ENCODE results near the gene AHCTF1.

AHCTF1 gene

GRCh38 chr1:246925997-246926626 is 5.6 kb downstream of the AHCTF1 start:
- Histone ChIP-seq H2AFZ (ENCODE audit: low read depth) (no peak overlapping the region), H3K4me1 (ENCODE audit: low read depth, poor library complexity, severe bottlenecking) (peaks cover 25% of the 10 kb centered on the region), H3K79me2 (ENCODE audit: insufficient read depth, low read depth) (peaks cover 100% of the 10 kb centered on the region), H3K36me3 (ENCODE audit: insufficient read depth) (peaks cover 8% of the 10 kb centered on the region), H3K27ac (no peak overlapping the region), H4K20me1 (ENCODE audit: insufficient read depth) (no peaks in the 10 kb centered on the region), H3K4me2 (no peak overlapping the region), H3K9ac (no peak overlapping the region), H3K27me3 (ENCODE audit: insufficient read depth, low read depth) (no peaks in the 10 kb centered on the region), H3K4me3 (IDR thresholded peaks at IDR 0.05; ENCODE audit: insufficient read depth, low read depth, low read length) (no peak overlapping the region)
- TF ChIP-seq CTCF (conservative IDR thresholded peaks at IDR 0.05; ENCODE audit: low read depth, low read length) = no peak

GRCh38 chr1:246923900-246924299 is 7.8 kb downstream of the AHCTF1 start:
- H3K79me2 ChIP-seq (ENCODE audit: insufficient read depth, low read depth) = peaks cover 100% of the 10 kb centered on the region
- no peak overlapping the region for H3K4me3 ChIP-seq (IDR thresholded peaks at IDR 0.05; ENCODE audit: insufficient read depth, low read depth, low read length)
- H3K27ac ChIP-seq = no peak overlapping the region
- H4K20me1 ChIP-seq (ENCODE audit: insufficient read depth) = peaks cover 8% of the 10 kb centered on the region
- H3K9ac ChIP-seq = no peak overlapping the region
- H3K4me2 ChIP-seq = no peak overlapping the region
- H3K36me3 ChIP-seq (ENCODE audit: insufficient read depth) = peaks cover 6% of the 10 kb centered on the region
- no peak overlapping the region for H2AFZ ChIP-seq (ENCODE audit: low read depth)
- TF ChIP-seq CTCF (conservative IDR thresholded peaks at IDR 0.05; ENCODE audit: low read depth, low read length) = no peak
- H3K27me3 ChIP-seq (ENCODE audit: insufficient read depth, low read depth) = no peaks in the 10 kb centered on the region
- peaks cover 13% of the 10 kb centered on the region for H3K4me1 ChIP-seq (ENCODE audit: low read depth, poor library complexity, severe bottlenecking)

- TF ChIP-seq CTCF (conservative IDR thresholded peaks at IDR 0.05; ENCODE audit: low read depth, low read length) = no peak
- peaks cover 3% of the 10 kb centered on the region for H3K36me3 ChIP-seq (ENCODE audit: insufficient read depth)
- H3K9ac ChIP-seq = no peak overlapping the region
- no peaks in the 10 kb centered on the region for H3K27me3 ChIP-seq (ENCODE audit: insufficient read depth, low read depth)
- no peak overlapping the region for H2AFZ ChIP-seq (ENCODE audit: low read depth)
- H3K4me2 ChIP-seq = no peak overlapping the region
- H3K4me3 ChIP-seq (IDR thresholded peaks at IDR 0.05; ENCODE audit: insufficient read depth, low read depth, low read length) = no peak overlapping the region
- H3K4me1 ChIP-seq (ENCODE audit: low read depth, poor library complexity, severe bottlenecking) = peaks cover 13% of the 10 kb centered on the region
- peaks cover 100% of the 10 kb centered on the region for H3K79me2 ChIP-seq (ENCODE audit: insufficient read depth, low read depth)
- H3K27ac ChIP-seq = no peak overlapping the region
- H4K20me1 ChIP-seq (ENCODE audit: insufficient read depth) = peaks cover 12% of the 10 kb centered on the region
Observed at GRCh38 chr1:246923482-246923881, 8.3 kb downstream of the AHCTF1 start.

GRCh38 chr1:246921481-246921880 is 10.3 kb downstream of the AHCTF1 start:
- Histone ChIP-seq H3K4me3 (IDR thresholded peaks at IDR 0.05; ENCODE audit: insufficient read depth, low read depth, low read length) (no peak overlapping the region), H3K4me2 (no peak overlapping the region), H4K20me1 (ENCODE audit: insufficient read depth) (peaks cover 20% of the 10 kb centered on the region), H3K27ac (no peak overlapping the region), H3K9ac (no peak overlapping the region), H3K36me3 (ENCODE audit: insufficient read depth) (peaks cover 16% of the 10 kb centered on the region), H2AFZ (ENCODE audit: low read depth) (no peak overlapping the region), H3K79me2 (ENCODE audit: insufficient read depth, low read depth) (peaks cover 92% of the 10 kb centered on the region), H3K4me1 (ENCODE audit: low read depth, poor library complexity, severe bottlenecking) (peaks cover 10% of the 10 kb centered on the region), H3K27me3 (ENCODE audit: insufficient read depth, low read depth) (no peaks in the 10 kb centered on the region)
- no peak for TF ChIP-seq CTCF (conservative IDR thresholded peaks at IDR 0.05; ENCODE audit: low read depth, low read length)
